ENCODE data around the gene TMOD1.

DNA sequence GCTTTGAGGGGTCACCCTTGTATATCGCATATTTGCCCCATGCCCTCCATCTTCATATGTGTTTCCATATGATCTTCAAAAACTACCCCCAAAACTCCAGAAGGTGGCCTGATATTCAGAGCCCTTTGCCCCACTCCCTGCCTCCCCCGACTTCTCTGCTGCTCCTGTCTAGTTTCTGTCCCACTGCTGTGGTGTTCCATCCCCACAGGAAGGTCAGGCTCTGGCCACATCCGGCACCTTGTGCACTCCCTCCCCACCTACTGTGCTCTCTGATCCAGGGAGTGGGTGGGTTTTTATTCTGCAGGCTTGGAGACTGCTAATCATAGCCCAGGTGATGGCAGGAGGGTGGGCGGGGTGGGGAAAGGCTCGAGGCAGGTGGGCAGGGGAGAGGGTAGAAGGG lies 52.4 kb downstream of the TMOD1 start:
- no peak for TF ChIP-seq POLR2A (IDR thresholded peaks at IDR 0.05)
- TF ChIP-seq, protein P1, sequence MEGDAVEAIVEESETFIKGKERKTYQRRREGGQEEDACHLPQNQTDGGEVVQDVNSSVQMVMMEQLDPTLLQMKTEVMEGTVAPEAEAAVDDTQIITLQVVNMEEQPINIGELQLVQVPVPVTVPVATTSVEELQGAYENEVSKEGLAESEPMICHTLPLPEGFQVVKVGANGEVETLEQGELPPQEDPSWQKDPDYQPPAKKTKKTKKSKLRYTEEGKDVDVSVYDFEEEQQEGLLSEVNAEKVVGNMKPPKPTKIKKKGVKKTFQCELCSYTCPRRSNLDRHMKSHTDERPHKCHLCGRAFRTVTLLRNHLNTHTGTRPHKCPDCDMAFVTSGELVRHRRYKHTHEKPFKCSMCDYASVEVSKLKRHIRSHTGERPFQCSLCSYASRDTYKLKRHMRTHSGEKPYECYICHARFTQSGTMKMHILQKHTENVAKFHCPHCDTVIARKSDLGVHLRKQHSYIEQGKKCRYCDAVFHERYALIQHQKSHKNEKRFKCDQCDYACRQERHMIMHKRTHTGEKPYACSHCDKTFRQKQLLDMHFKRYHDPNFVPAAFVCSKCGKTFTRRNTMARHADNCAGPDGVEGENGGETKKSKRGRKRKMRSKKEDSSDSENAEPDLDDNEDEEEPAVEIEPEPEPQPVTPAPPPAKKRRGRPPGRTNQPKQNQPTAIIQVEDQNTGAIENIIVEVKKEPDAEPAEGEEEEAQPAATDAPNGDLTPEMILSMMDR (IDR thresholded peaks at IDR 0.05) = no peak
